Neural cell (in vitro differentiated cells): ENCODE data around the gene FILIP1. TPM values are rescaled to one million over a fixed set of nuclear protein-coding genes. Genes with fewer than 3 reads are reported as not detected.

ENCODE experiments used
- H2AFZ ChIP-seq: fragments of 200-600, 300-800 bp; sonication (generic), shearing (Covaris generic); 2 replicates; pipeline ENCODE4 v1.6.0; 2014; ENCODE audit warnings: low read depth, mild to moderate bottlenecking, antibody characterized with exemption, low read length, moderate library complexity
- H3F3A ChIP-seq: fragments of 200-600 bp; shearing (Covaris generic); 2 replicates; pipeline ENCODE4 v1.6.1; 2016; ENCODE audit warnings: mild to moderate bottlenecking, moderate library complexity, mixed read lengths, antibody characterized with exemption, low read length; ENCODE audit not compliant: insufficient read depth, poor library complexity, severe bottlenecking
- H3K27ac ChIP-seq: fragments of 200-600, 300-800 bp; sonication (generic), shearing (Covaris generic); 2 replicates; pipeline ENCODE4 v1.5.1; 2014; ENCODE audit warnings: mild to moderate bottlenecking, low read length, moderate library complexity
- H3K27me3 ChIP-seq: fragments of 300-800, 200-600 bp; sonication (generic), shearing (Covaris generic); 2 replicates; pipeline ENCODE4 v1.6.0; 2014; ENCODE audit warnings: mild to moderate bottlenecking, low read depth, low read length, moderate library complexity; ENCODE audit not compliant: insufficient read depth
- H3K36me3 ChIP-seq: fragments of 300-800, 200-600 bp; sonication (generic), shearing (Covaris generic); 2 replicates; pipeline ENCODE4 v1.5.1; 2014; ENCODE audit warnings: mild to moderate bottlenecking, antibody characterized with exemption, low read length, moderate library complexity; ENCODE audit not compliant: insufficient read depth
- H3K4me2 ChIP-seq: fragments of 300-800, 200-600 bp; sonication (generic), shearing (Covaris generic); 2 replicates; pipeline ENCODE4 v1.6.0; 2014; ENCODE audit warnings: mild to moderate bottlenecking, low read length
- H3K4me3 ChIP-seq: fragments of 300-800, 200-600 bp; sonication (generic), shearing (Covaris generic); 2 replicates; pipeline ENCODE4 v1.5.1; 2014; ENCODE audit warnings: mild to moderate bottlenecking, low read length, moderate library complexity
- H3K79me2 ChIP-seq: fragments of 200-600 bp; shearing (Covaris generic); replicated peaks from 2 replicates; pipeline ENCODE4 v1.6.0; 2014; ENCODE audit warnings: mild to moderate bottlenecking, low read length, moderate library complexity; ENCODE audit not compliant: insufficient read depth
- H3K9ac ChIP-seq: fragments of 300-800, 200-600 bp; sonication (generic), shearing (Covaris generic); 2 replicates; pipeline ENCODE4 v1.6.1; 2016; ENCODE audit warnings: mild to moderate bottlenecking, low read length, mixed read lengths
- H3K9me2 ChIP-seq: fragments of 200-600 bp; shearing (Covaris generic); 2 replicates; pipeline ENCODE4 v1.6.1; 2016; ENCODE audit warnings: mild to moderate bottlenecking, low read length, mixed read lengths; ENCODE audit not compliant: insufficient read depth
- H3K9me3 ChIP-seq: fragments of 200-600, 300-800 bp; sonication (generic), shearing (Covaris generic); 2 replicates; pipeline ENCODE4 v1.6.1; 2016; ENCODE audit warnings: mild to moderate bottlenecking, mixed run types, low read length, moderate library complexity, mixed read lengths
- H4K20me1 ChIP-seq: fragments of 200-600 bp; shearing (Covaris generic); 2 replicates; pipeline ENCODE4 v1.6.1; 2016; ENCODE audit warnings: mild to moderate bottlenecking, mixed run types; ENCODE audit not compliant: insufficient read depth
- CTCF ChIP-seq: fragments of 450-650 bp; IDR thresholded peaks from 2 replicates; pipeline ENCODE4 v1.5.1; 2014; ENCODE audit warnings: antibody characterized with exemption, mild to moderate bottlenecking, moderate library complexity; ENCODE audit not compliant: poor library complexity, severe bottlenecking
- EP300 ChIP-seq: fragments of 450-650 bp; conservative IDR thresholded peaks from 2 replicates; pipeline ENCODE4 v1.6.1; 2014; ENCODE audit warnings: antibody characterized with exemption, mild to moderate bottlenecking, moderate library complexity; ENCODE audit not compliant: poor library complexity, severe bottlenecking
- EZH2 ChIP-seq: fragments of 200-600, 300-800 bp; shearing (Covaris generic), sonication (generic); IDR thresholded peaks from 2 replicates; pipeline ENCODE4 v1.6.1; 2014; ENCODE audit warnings: antibody characterized with exemption, low read length, borderline replicate concordance, mild to moderate bottlenecking; ENCODE audit not compliant: insufficient read depth, poor library complexity, severe bottlenecking
- MXI1 ChIP-seq: fragments of 450-650 bp; conservative IDR thresholded peaks from 2 replicates; pipeline ENCODE4 v1.6.1; 2014; ENCODE audit warnings: antibody characterized with exemption, mild to moderate bottlenecking; ENCODE audit not compliant: poor library complexity, severe bottlenecking
- POLR2AphosphoS5 ChIP-seq: IDR thresholded peaks from 2 replicates; pipeline ENCODE4 v1.6.1; 2012
- RAD21 ChIP-seq: fragments of 450-650 bp; conservative IDR thresholded peaks from 2 replicates; pipeline ENCODE4 v1.6.1; 2014; ENCODE audit warnings: antibody characterized with exemption, mild to moderate bottlenecking, moderate library complexity
- SMC3 ChIP-seq: fragments of 450-650 bp; conservative IDR thresholded peaks from 2 replicates; pipeline ENCODE4 v1.6.1; 2014; ENCODE audit warnings: antibody characterized with exemption, mild to moderate bottlenecking, moderate library complexity; ENCODE audit not compliant: poor library complexity
- TAF1 ChIP-seq: IDR thresholded peaks from 2 replicates; pipeline ENCODE4 v1.6.1; 2012; ENCODE audit warnings: low read depth
- polyA plus RNA-seq: library from polyadenylated mRNA; depleted of rRNA; stranded (reverse); fragments of >200 nt; gene quantifications from 2 replicates; pipeline ENCODE4 v1.2.3, GENCODE V29; 2014
- TF ChIP-seq, protein P1 (sequence below): IDR thresholded peaks from 2 replicates; pipeline ENCODE4 v1.6.1; 2012; ENCODE audit warnings: borderline replicate concordance

Gene FILIP1
- polyA plus RNA-seq, 1 donor from 2014 or later, result 1.4 TPM

- no peaks in the 10 kb centered on the region for H4K20me1 ChIP-seq
- H2AFZ ChIP-seq, result no peak overlapping the region
- no peaks in the 10 kb centered on the region for H3K27me3 ChIP-seq
- H3K4me3 ChIP-seq, result no peak overlapping the region
- H3K79me2 ChIP-seq, result no peaks in the 10 kb centered on the region
- no peak for TF ChIP-seq EP300
- TF ChIP-seq POLR2AphosphoS5, result no peak
- no peak for TF ChIP-seq CTCF
- TF ChIP-seq MXI1, result no peak
- TF ChIP-seq EZH2, result no peak
- no peak for TF ChIP-seq TAF1
- TF ChIP-seq, protein P1, sequence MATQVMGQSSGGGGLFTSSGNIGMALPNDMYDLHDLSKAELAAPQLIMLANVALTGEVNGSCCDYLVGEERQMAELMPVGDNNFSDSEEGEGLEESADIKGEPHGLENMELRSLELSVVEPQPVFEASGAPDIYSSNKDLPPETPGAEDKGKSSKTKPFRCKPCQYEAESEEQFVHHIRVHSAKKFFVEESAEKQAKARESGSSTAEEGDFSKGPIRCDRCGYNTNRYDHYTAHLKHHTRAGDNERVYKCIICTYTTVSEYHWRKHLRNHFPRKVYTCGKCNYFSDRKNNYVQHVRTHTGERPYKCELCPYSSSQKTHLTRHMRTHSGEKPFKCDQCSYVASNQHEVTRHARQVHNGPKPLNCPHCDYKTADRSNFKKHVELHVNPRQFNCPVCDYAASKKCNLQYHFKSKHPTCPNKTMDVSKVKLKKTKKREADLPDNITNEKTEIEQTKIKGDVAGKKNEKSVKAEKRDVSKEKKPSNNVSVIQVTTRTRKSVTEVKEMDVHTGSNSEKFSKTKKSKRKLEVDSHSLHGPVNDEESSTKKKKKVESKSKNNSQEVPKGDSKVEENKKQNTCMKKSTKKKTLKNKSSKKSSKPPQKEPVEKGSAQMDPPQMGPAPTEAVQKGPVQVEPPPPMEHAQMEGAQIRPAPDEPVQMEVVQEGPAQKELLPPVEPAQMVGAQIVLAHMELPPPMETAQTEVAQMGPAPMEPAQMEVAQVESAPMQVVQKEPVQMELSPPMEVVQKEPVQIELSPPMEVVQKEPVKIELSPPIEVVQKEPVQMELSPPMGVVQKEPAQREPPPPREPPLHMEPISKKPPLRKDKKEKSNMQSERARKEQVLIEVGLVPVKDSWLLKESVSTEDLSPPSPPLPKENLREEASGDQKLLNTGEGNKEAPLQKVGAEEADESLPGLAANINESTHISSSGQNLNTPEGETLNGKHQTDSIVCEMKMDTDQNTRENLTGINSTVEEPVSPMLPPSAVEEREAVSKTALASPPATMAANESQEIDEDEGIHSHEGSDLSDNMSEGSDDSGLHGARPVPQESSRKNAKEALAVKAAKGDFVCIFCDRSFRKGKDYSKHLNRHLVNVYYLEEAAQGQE, result no peak
- no peak for TF ChIP-seq SMC3
- TF ChIP-seq RAD21, result no peak
- no peaks in the 10 kb centered on the region for H3F3A ChIP-seq
- no peak overlapping the region for H3K27ac ChIP-seq
- no peaks in the 10 kb centered on the region for H3K9me2 ChIP-seq
- H3K36me3 ChIP-seq, result no peaks in the 10 kb centered on the region
- no peaks in the 10 kb centered on the region for H3K9me3 ChIP-seq
- H3K9ac ChIP-seq, result no peak overlapping the region
- no peak overlapping the region for H3K4me2 ChIP-seq
These were observed 11.0 kb upstream of the FILIP1 start for GRCh38 chr6:75504465-75505222.

GRCh38 chr6:75503291-75503690 lies 9.7 kb upstream of the FILIP1 start:
- Histone ChIP-seq H3F3A (no peaks in the 10 kb centered on the region), H2AFZ (no peak overlapping the region), H3K4me3 (no peak overlapping the region), H3K4me2 (no peak overlapping the region), H3K36me3 (no peaks in the 10 kb centered on the region), H4K20me1 (no peaks in the 10 kb centered on the region), H3K27me3 (no peaks in the 10 kb centered on the region), H3K9ac (no peak overlapping the region), H3K9me3 (no peaks in the 10 kb centered on the region), H3K9me2 (no peaks in the 10 kb centered on the region), H3K79me2 (no peaks in the 10 kb centered on the region), H3K27ac (no peak overlapping the region)
- TF ChIP-seq CTCF, result no peak
- no peak for TF ChIP-seq RAD21
- TF ChIP-seq, protein P1, result no peak
- TF ChIP-seq MXI1, result no peak
